RWPE2 (cell line): Measurements from ENCODE around the gene JPH2.

Experiments
- ATAC-seq: fragments of 200-7000 bp; cut with Tn5 transposase; 3 replicates; pipeline ENCODE4 v1.9.1; 2021; ENCODE audit warnings: low read depth
- DNase-seq: peaks from one replicate; pipeline ENCODE4 v3.0.0-alpha.2; 2020; ENCODE audit warnings: low spot score
- H3K27ac ChIP-seq: fragments of 450-650 bp; 2 replicates; pipeline ENCODE4 v1.5.1; 2017; ENCODE audit warnings: mild to moderate bottlenecking; ENCODE audit not compliant: poor library complexity, severe bottlenecking
- H3K27me3 ChIP-seq: fragments of 250-450 bp; sonication (Bioruptor Pico); 2 replicates; pipeline ENCODE4 v1.5.1; 2021; ENCODE audit warnings: mild to moderate bottlenecking, moderate library complexity; ENCODE audit not compliant: insufficient read depth, poor library complexity, severe bottlenecking
- H3K36me3 ChIP-seq: fragments of 250-450 bp; sonication (Bioruptor Pico); 2 replicates; pipeline ENCODE4 v1.5.1; 2020; ENCODE audit warnings: low read depth, mild to moderate bottlenecking, moderate library complexity
- H3K4me1 ChIP-seq: fragments of 250-450 bp; sonication (Bioruptor Pico); 2 replicates; pipeline ENCODE4 v1.5.1; 2021; ENCODE audit warnings: mild to moderate bottlenecking, moderate library complexity; ENCODE audit not compliant: insufficient read depth, poor library complexity, severe bottlenecking
- H3K4me3 ChIP-seq: fragments of 250-450 bp; sonication (Bioruptor Pico); 2 replicates; pipeline ENCODE4 v1.5.1; 2021; ENCODE audit warnings: mild to moderate bottlenecking, moderate library complexity; ENCODE audit not compliant: severe bottlenecking
- H3K9me3 ChIP-seq: fragments of 250-450 bp; sonication (Bioruptor Pico); 2 replicates; pipeline ENCODE4 v1.5.1; 2021; ENCODE audit warnings: mild to moderate bottlenecking, moderate library complexity; ENCODE audit not compliant: severe bottlenecking
- CTCF ChIP-seq: fragments of 450-650 bp; IDR thresholded peaks from one replicate; pipeline ENCODE4 v1.5.1; 2017; ENCODE audit warnings: mild to moderate bottlenecking, moderate library complexity; ENCODE audit not compliant: poor library complexity, severe bottlenecking

JPH2 gene

DNA sequence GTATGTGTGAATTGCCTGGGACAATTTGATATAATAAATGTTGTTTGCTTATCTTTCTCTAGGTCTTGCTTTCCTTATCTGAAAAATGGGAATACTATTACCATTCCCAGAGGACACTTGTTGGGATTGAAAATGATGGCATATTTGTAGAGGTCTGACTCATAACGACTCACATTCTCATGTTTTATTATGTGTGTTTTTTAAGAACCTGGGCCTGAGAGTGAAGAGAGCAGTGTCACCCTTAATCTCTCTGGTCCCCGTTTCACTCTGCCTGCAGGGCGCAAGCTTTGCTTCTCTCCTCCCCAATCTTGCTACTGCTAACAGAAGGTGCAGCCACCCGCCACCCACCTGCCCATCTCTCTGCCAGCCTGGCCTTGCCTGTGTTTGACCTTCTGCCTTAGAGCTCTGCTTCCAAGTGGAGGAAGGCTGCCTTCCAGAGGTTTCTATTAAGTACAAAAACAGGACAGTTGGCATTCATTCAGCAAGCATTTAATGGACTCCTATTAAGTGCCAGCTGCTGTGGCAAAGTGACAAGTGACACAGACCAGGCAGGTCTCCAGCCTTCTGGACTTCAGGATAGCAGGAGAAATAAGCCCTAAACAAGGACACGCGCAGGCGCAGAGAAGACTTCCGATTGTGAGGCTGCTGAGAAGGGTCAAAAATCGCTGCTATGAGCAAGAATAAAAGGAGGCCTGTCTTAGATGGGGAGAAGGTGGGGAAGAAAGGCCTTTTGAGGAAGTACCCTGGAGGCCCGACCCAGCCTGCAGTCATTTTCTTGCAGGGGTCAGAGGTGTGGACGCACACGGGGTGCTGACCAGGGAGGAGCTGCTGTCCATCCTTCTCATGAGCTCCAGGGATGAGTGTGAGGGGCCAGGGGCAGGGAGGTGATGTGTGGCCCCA, 112.5 kb downstream of the JPH2 start:
- DNase-seq (no peak), ATAC-seq (peak; percentile 42; the same call in 2 of the 3 replicates)
- no peak overlapping the region for H3K27ac ChIP-seq
- H3K9me3 ChIP-seq: no peaks in the 10 kb centered on the region
- no peak overlapping the region for H3K4me3 ChIP-seq
- H3K27me3 ChIP-seq: no peaks in the 10 kb centered on the region
- no peaks in the 10 kb centered on the region for H3K36me3 ChIP-seq
- no peaks in the 10 kb centered on the region for H3K4me1 ChIP-seq
- TF ChIP-seq CTCF: peak; percentile 18

DNA sequence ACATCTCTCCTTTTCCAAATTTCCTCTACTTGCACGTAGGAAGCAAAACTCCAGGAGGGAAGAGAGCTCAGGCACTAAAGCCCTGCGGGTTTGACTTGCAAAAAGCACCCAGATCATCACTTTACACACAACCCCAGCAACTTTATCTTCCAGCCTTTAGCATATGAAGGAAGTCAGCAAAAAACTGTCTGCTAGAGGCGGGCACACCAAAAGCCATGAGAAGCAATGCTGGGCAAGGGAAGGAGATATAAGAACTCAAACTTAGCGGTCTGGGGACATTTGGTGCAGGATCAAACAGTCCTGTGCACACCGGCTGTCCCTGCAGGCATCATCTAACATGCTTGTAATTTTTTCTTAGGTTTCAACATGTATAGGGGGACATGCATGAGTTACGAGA, 113.3 kb downstream of the JPH2 start:
- TF ChIP-seq CTCF: no peak
- no peaks in the 10 kb centered on the region for H3K9me3 ChIP-seq
- H3K27ac ChIP-seq: no peak overlapping the region
- no peaks in the 10 kb centered on the region for H3K36me3 ChIP-seq
- DNase-seq: no peak
- no peaks in the 10 kb centered on the region for H3K4me1 ChIP-seq
- H3K4me3 ChIP-seq: no peak overlapping the region
- no peak for ATAC-seq
- H3K27me3 ChIP-seq: no peaks in the 10 kb centered on the region

DNA sequence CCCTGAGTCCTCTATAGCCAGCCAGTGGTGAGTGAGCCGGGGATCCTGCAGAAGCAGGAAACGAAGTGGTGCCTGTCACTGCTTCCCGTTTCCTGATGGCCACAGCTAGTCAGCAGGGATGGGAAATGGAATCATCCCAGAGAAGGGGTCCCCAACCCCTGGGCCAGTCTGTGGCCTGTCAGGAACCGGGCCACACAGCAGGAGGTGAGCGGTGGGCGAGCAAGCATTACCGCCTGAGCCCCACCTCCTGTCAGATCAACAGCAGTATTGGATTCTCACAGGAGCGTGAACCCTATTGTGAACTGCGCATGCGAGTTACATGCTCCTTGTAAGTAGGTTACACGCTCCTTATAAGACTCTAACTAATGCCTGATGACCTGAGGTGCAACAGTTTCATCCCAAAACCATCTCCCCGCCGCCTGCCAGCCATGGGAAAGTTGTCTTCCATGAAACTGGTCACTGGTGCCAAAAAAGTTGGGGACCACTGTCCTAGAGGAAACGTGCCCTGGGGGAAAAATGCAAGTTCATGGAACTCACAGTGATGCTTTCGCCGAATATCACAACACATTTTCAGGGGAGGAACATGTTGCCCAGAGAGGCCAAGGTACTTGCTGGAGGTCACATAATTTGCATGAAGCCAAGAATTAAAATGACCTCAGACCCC, 113.8 kb downstream of the JPH2 start:
- H3K9me3 ChIP-seq: no peaks in the 10 kb centered on the region
- ATAC-seq (no peak), DNase-seq (no peak)
- H3K4me1 ChIP-seq: no peaks in the 10 kb centered on the region
- H3K4me3 ChIP-seq: no peak overlapping the region
- no peaks in the 10 kb centered on the region for H3K36me3 ChIP-seq
- H3K27me3 ChIP-seq: no peaks in the 10 kb centered on the region
- TF ChIP-seq CTCF: no peak
- H3K27ac ChIP-seq: no peak overlapping the region

- no peak overlapping the region for H3K4me3 ChIP-seq
- no peaks in the 10 kb centered on the region for H3K27me3 ChIP-seq
- H3K27ac ChIP-seq: no peak overlapping the region
- H3K4me1 ChIP-seq: no peaks in the 10 kb centered on the region
- no peaks in the 10 kb centered on the region for H3K9me3 ChIP-seq
- ATAC-seq: no peak
- no peaks in the 10 kb centered on the region for H3K36me3 ChIP-seq
- no peak for TF ChIP-seq CTCF
- DNase-seq: no peak
Observed at GRCh38 chr20:44072384-44072783, 114.6 kb downstream of the JPH2 start.
